ENCODE data around the gene KIF1B.

Gene KIF1B

GRCh38 chr1:10378081-10378841, 167.9 kb downstream of the KIF1B start:
- peaks cover 36 to 47% of the 10 kb centered on the region in 2 donors for H3K36me3 ChIP-seq (ENCODE audit: control insufficient read depth in 1 of 2, insufficient read depth in 2 of 2, low read length in 2 of 2)
- H3K9me3 ChIP-seq (ENCODE audit: control insufficient read depth in 1 of 2, low read length in 2 of 2), result no peaks in the 10 kb centered on the region
- peak overlapping the region; percentile 9 for H3K27ac ChIP-seq (ENCODE audit: low read length)
- H3K27me3 ChIP-seq (ENCODE audit: low read depth, low read length), result no peaks in the 10 kb centered on the region
- no peaks in the 10 kb centered on the region for H3K4me1 ChIP-seq (ENCODE audit: control insufficient read depth in 1 of 2, insufficient read depth in 2 of 2, low read length in 2 of 2)
- H3K4me3 ChIP-seq (ENCODE audit: low read depth in 1 of 2, low read length in 2 of 2), result no peak overlapping the region

GRCh38 chr1:10379101-10379620, 168.8 kb downstream of the KIF1B start:
- no peaks in the 10 kb centered on the region for H3K4me1 ChIP-seq (ENCODE audit: control insufficient read depth in 1 of 2, insufficient read depth in 2 of 2, low read length in 2 of 2)
- H3K27ac ChIP-seq (ENCODE audit: low read length), result no peak overlapping the region
- H3K9me3 ChIP-seq (ENCODE audit: control insufficient read depth in 1 of 2, low read length in 2 of 2), result no peaks in the 10 kb centered on the region
- H3K27me3 ChIP-seq (ENCODE audit: low read depth, low read length), result no peaks in the 10 kb centered on the region
- H3K4me3 ChIP-seq (ENCODE audit: low read depth in 1 of 2, low read length in 2 of 2), result no peak overlapping the region
- H3K36me3 ChIP-seq (ENCODE audit: control insufficient read depth in 1 of 2, insufficient read depth in 2 of 2, low read length in 2 of 2), result peaks cover 30 to 39% of the 10 kb centered on the region in 2 donors

GRCh38 chr1:10379676-10380075, 169.3 kb downstream of the KIF1B start:
- H3K27me3 ChIP-seq (ENCODE audit: low read depth, low read length), result no peaks in the 10 kb centered on the region
- H3K4me1 ChIP-seq (ENCODE audit: control insufficient read depth in 1 of 2, insufficient read depth in 2 of 2, low read length in 2 of 2), result no peaks in the 10 kb centered on the region
- no peaks in the 10 kb centered on the region for H3K9me3 ChIP-seq (ENCODE audit: control insufficient read depth in 1 of 2, low read length in 2 of 2)
- no peak overlapping the region for H3K27ac ChIP-seq (ENCODE audit: low read length)
- H3K4me3 ChIP-seq (ENCODE audit: low read depth in 1 of 2, low read length in 2 of 2), result no peak overlapping the region
- peaks cover 25 to 35% of the 10 kb centered on the region in 2 donors for H3K36me3 ChIP-seq (ENCODE audit: control insufficient read depth in 1 of 2, insufficient read depth in 2 of 2, low read length in 2 of 2)

GRCh38 chr1:10380594-10381275, 170.4 kb downstream of the KIF1B start:
- no peaks in the 10 kb centered on the region for H3K4me1 ChIP-seq (ENCODE audit: control insufficient read depth in 1 of 2, insufficient read depth in 2 of 2, low read length in 2 of 2)
- no peaks in the 10 kb centered on the region for H3K27me3 ChIP-seq (ENCODE audit: low read depth, low read length)
- no peak overlapping the region for H3K4me3 ChIP-seq (ENCODE audit: low read depth in 1 of 2, low read length in 2 of 2)
- H3K27ac ChIP-seq (ENCODE audit: low read length), result no peak overlapping the region
- peaks cover 19 to 26% of the 10 kb centered on the region in 2 donors for H3K36me3 ChIP-seq (ENCODE audit: control insufficient read depth in 1 of 2, insufficient read depth in 2 of 2, low read length in 2 of 2)
- H3K9me3 ChIP-seq (ENCODE audit: control insufficient read depth in 1 of 2, low read length in 2 of 2), result no peaks in the 10 kb centered on the region

GRCh38 chr1:10383630-10384029, 173.3 kb downstream of the KIF1B start:
- no peak overlapping the region for H3K4me3 ChIP-seq (ENCODE audit: low read depth in 1 of 2, low read length in 2 of 2)
- no peaks in the 10 kb centered on the region for H3K9me3 ChIP-seq (ENCODE audit: control insufficient read depth in 1 of 2, low read length in 2 of 2)
- H3K36me3 ChIP-seq (ENCODE audit: control insufficient read depth in 1 of 2, insufficient read depth in 2 of 2, low read length in 2 of 2), result peaks cover 8 to 14% of the 10 kb centered on the region in 2 donors
- peaks cover 10 to 13% of the 10 kb centered on the region in 2 donors for H3K4me1 ChIP-seq (ENCODE audit: control insufficient read depth in 1 of 2, insufficient read depth in 2 of 2, low read length in 2 of 2)
- H3K27me3 ChIP-seq (ENCODE audit: low read depth, low read length), result no peaks in the 10 kb centered on the region
- H3K27ac ChIP-seq (ENCODE audit: low read length), result no peak overlapping the region

- Histone ChIP-seq H3K4me1 (ENCODE audit: control insufficient read depth in 1 of 2, insufficient read depth in 2 of 2, low read length in 2 of 2) (peaks cover 10 to 13% of the 10 kb centered on the region in 2 donors), H3K9me3 (ENCODE audit: control insufficient read depth in 1 of 2, low read length in 2 of 2) (no peaks in the 10 kb centered on the region), H3K27me3 (ENCODE audit: low read depth, low read length) (no peaks in the 10 kb centered on the region), H3K27ac (ENCODE audit: low read length) (no peak overlapping the region), H3K36me3 (ENCODE audit: control insufficient read depth in 1 of 2, insufficient read depth in 2 of 2, low read length in 2 of 2) (peaks cover 2 to 8% of the 10 kb centered on the region in 2 donors), H3K4me3 (ENCODE audit: low read depth in 1 of 2, low read length in 2 of 2) (no peak overlapping the region)
These were observed 173.8 kb downstream of the KIF1B start for GRCh38 chr1:10384219-10384618.

GRCh38 chr1:10386761-10387676, 176.6 kb downstream of the KIF1B start:
- Histone ChIP-seq H3K36me3 (ENCODE audit: control insufficient read depth in 1 of 2, insufficient read depth in 2 of 2, low read length in 2 of 2) (no peaks in the 10 kb centered on the region), H3K27ac (ENCODE audit: low read length) (peak overlapping the region; percentile 80), H3K9me3 (ENCODE audit: control insufficient read depth in 1 of 2, low read length in 2 of 2) (no peaks in the 10 kb centered on the region), H3K4me1 (ENCODE audit: control insufficient read depth in 1 of 2, insufficient read depth in 2 of 2, low read length in 2 of 2) (peaks cover 10 to 13% of the 10 kb centered on the region in 2 donors), H3K4me3 (ENCODE audit: low read depth in 1 of 2, low read length in 2 of 2) (no peak overlapping the region), H3K27me3 (ENCODE audit: low read depth, low read length) (no peaks in the 10 kb centered on the region)

- H3K4me3 ChIP-seq (ENCODE audit: low read depth in 1 of 2, low read length in 2 of 2), result peak overlapping the region; percentile 19 to 27
These were observed 177.5 kb downstream of the KIF1B start for GRCh38 chr1:10387677-10388386.

GRCh38 chr1:10388387-10388715, 178.0 kb downstream of the KIF1B start:
- peaks cover 10 to 13% of the 10 kb centered on the region in 2 donors for H3K4me1 ChIP-seq (ENCODE audit: control insufficient read depth in 1 of 2, insufficient read depth in 2 of 2, low read length in 2 of 2)
- H3K27ac ChIP-seq (ENCODE audit: low read length), result peak overlapping the region; percentile 80
- peak overlapping the region in 1 of 2 donors; percentile 19 for H3K4me3 ChIP-seq (ENCODE audit: low read depth in 1 of 2, low read length in 2 of 2)
- no peaks in the 10 kb centered on the region for H3K27me3 ChIP-seq (ENCODE audit: low read depth, low read length)
- H3K36me3 ChIP-seq (ENCODE audit: control insufficient read depth in 1 of 2, insufficient read depth in 2 of 2, low read length in 2 of 2), result no peaks in the 10 kb centered on the region
- H3K9me3 ChIP-seq (ENCODE audit: control insufficient read depth in 1 of 2, low read length in 2 of 2), result no peaks in the 10 kb centered on the region

More at GRCh38 chr1:10387677-10388386, 177.5 kb downstream of the KIF1B start:
- H3K36me3 ChIP-seq (ENCODE audit: control insufficient read depth in 1 of 2, insufficient read depth in 2 of 2, low read length in 2 of 2), result no peaks in the 10 kb centered on the region
- H3K4me1 ChIP-seq (ENCODE audit: control insufficient read depth in 1 of 2, insufficient read depth in 2 of 2, low read length in 2 of 2), result peaks cover 10 to 13% of the 10 kb centered on the region in 2 donors
- H3K27me3 ChIP-seq (ENCODE audit: low read depth, low read length), result no peaks in the 10 kb centered on the region
- peak overlapping the region; percentile 80 for H3K27ac ChIP-seq (ENCODE audit: low read length)
- no peaks in the 10 kb centered on the region for H3K9me3 ChIP-seq (ENCODE audit: control insufficient read depth in 1 of 2, low read length in 2 of 2)

- H3K27me3 ChIP-seq (ENCODE audit: low read depth, low read length), result no peaks in the 10 kb centered on the region
- no peak overlapping the region for H3K4me3 ChIP-seq (ENCODE audit: low read depth in 1 of 2, low read length in 2 of 2)
- H3K4me1 ChIP-seq (ENCODE audit: control insufficient read depth in 1 of 2, insufficient read depth in 2 of 2, low read length in 2 of 2), result peaks cover 10 to 13% of the 10 kb centered on the region in 2 donors
- no peaks in the 10 kb centered on the region for H3K9me3 ChIP-seq (ENCODE audit: control insufficient read depth in 1 of 2, low read length in 2 of 2)
- H3K27ac ChIP-seq (ENCODE audit: low read length), result no peak overlapping the region
- no peaks in the 10 kb centered on the region for H3K36me3 ChIP-seq (ENCODE audit: control insufficient read depth in 1 of 2, insufficient read depth in 2 of 2, low read length in 2 of 2)
These were observed 179.1 kb downstream of the KIF1B start for GRCh38 chr1:10389271-10389973.
